ENCODE data around the gene APEX1.
"Not testable (repeated sequence)": the region's sequence is repeated elsewhere in the genome, so short reads cannot be mapped to it uniquely, and the experiment has no call there.

The APEX1 gene

GRCh38 chr14:20435582-20436362 lies 19.3 kb upstream of the APEX1 start, which contains the start of gene KLHL33:
TSS of gene KLHL33 (minus strand) at chr14:20436166. CDS start at chr14:20435811, 355 bp downstream.
- DNase-seq (ENCODE audit: low spot score) = no peak

GRCh38 chr14:20436363-20436755 lies 18.7 kb upstream of the APEX1 start:
- DNase-seq (ENCODE audit: low spot score) = no peak

GRCh38 chr14:20438664-20439063 lies 16.4 kb upstream of the APEX1 start:
- DNase-seq (ENCODE audit: low spot score) = no peak

DNA sequence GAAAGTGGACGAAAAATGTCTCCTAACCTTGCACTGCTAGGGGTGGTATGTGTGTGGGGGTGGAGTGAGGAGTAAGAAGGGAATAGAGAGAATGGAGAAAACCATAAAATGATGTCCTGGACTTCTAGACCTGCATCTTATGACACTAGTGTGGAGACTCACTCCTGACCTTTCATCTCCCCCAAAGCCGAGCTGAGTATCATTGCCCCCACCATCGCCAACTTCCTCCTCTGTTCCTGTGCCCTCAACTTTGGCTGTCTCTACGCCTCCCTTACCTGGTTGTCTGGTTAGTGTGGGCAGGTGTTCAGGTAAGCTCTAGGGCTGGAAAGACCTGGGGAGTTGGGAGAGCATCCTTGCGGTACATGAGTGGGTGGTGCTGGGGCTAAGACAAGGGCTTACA lies 14.6 kb upstream of the APEX1 start:
- DNase-seq (ENCODE audit: low spot score) = no peak

GRCh38 chr14:20440882-20441281 lies 14.1 kb upstream of the APEX1 start:
- DNase-seq (ENCODE audit: low spot score) = no peak

GRCh38 chr14:20441461-20441860 lies 13.6 kb upstream of the APEX1 start:
- DNase-seq (ENCODE audit: low spot score) = no peak

- DNase-seq (ENCODE audit: low spot score) = not testable (repeated sequence)
These were observed 11.4 kb upstream of the APEX1 start for GRCh38 chr14:20443650-20444049.

DNA sequence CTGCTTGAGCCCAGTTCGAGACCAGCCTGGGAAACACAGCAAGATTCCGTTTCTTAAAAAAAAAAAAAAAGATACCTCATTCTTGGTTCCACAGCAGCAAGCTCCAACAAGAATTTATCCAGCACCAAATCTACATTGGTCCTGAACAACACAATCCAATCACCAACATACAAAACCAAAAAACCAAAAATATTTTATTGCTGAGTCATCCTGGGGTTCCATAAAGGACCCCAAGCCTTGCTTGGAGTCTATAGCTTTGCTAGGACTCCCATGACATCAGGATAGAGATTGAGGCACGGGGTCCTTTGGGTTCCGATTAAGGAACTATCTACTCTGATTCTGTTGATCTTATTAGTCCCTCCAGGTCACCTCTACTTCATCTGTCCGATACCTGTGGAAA lies 8.1 kb upstream of the APEX1 start:
- no peak for DNase-seq (ENCODE audit: low spot score)

- DNase-seq (ENCODE audit: low spot score) = not testable (repeated sequence)
These were observed 2.2 kb upstream of the APEX1 start for GRCh38 chr14:20452831-20453230.

- DNase-seq (ENCODE audit: low spot score) = peak; percentile 89
These were observed 602 bp downstream of the APEX1 start for GRCh38 chr14:20455355-20456300.

- no peak for DNase-seq (ENCODE audit: low spot score)
These were observed 1.9 kb downstream of the APEX1 start for GRCh38 chr14:20456971-20457370.

DNA sequence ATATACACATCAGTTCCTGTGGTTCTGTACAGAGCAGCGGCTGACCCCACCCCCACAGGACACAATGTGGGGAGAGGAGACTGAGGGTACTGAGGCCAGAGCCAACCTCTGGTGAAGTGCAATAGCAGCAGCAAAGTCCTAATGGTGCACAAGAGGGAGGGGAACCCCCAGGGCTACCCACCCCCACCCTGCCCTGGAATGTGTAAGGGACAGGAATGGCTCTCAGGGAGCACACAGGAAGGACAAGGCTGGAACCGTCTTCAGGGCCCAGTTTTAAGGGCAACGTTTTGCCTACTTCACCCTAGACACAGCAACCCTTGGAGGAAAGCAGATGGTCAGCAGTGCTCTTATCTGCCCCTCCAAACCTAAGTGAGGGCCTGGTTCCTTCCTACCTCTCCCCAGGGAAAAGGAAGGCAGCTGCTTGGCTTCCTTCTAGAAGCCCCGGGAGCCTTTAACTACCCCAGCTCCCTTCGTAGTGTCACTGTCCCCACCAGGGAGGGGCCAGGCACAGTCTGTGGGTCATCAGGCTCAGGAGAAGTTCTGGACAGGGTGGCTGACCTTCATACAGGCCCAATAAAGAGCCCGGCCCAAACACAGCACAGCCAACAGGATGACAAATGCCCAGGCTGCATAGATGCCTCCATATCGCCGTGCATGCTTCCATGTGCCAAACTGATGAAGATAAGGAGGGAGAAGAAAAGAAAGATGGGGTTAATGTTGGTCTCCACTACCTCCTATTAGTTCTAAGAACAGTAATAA lies 3.2 kb downstream of the APEX1 start:
- no peak for DNase-seq (ENCODE audit: low spot score)

- DNase-seq (ENCODE audit: low spot score) = peak; percentile 54
These were observed 5.6 kb downstream of the APEX1 start for GRCh38 chr14:20460458-20461224.

DNA sequence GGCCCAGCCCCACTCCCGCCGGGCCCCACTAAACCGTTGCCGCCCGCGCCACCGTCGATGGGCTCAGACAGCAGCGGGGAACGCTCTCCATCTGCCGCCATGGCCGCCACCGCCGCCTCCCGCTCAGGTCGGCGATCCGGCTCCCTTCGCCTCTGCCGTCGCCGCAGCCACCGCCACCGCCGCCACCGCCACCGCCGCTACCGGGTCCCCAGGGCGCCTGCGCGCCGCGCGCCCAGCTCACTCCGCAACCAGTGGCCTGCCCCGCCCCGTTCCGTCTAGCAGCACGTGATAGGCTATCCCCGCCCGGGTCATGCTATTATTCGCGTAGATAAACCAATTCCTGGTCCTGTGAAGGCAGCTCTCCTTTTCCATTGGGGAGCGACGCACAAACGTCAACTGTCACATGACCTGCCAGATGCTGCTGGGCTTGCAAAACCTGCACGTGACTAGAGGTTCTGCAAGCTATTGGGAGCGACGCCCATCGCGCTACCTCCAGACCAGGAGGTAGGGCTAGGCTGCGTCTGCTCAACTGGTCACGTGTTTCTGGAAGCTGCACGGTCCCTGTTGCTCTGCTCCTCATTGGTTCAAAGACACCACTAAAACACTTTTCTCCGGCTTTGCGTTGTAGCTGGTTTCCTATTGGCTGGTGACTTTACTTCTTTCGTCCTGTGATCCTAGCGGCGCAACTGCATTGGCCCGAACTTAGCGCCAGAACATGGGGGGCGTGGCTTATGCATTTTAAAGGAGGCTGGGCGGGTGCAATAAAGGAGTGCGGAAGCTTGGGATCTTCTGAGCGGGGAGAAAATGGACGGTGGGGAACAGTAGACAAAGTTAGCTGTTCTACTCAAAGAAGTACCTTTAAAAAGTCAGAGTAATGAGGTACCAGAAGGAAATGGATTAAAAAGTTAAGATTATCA lies 6.5 kb downstream of the APEX1 start, which contains the start of gene PIP4P1:
Gene PIP4P1 (minus strand): TSS at position 210 of the 917 bp plus-strand sequence. CDS start 109 bp downstream, at position 101.
- peak; percentile 100 for DNase-seq (ENCODE audit: low spot score)

DNA sequence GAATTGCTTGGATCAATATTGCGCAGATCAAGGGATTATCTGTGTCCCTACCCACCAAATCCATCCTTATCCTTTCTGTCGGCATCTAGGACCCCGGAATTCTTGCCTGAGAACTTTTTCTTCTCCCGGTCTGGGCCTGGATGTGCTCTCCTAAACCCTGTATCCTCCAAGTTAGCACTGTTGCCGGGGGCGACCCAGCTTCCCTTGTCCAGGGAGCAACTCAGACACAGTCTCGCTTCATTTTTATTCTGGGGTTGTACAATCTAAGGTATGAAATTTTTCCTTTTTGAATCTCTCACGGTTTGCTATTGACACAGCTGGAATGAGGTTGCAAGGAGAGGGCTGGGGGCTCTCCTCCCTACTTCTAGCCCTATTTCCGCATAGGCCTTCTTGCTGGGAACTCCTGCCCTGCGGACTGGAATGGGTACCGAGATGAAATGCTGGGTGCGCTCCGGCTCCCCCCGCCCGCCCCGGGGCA lies 13.8 kb downstream of the APEX1 start:
- no peak for DNase-seq (ENCODE audit: low spot score)

- DNase-seq (ENCODE audit: low spot score) = peak; percentile 95
These were observed 14.3 kb downstream of the APEX1 start, which contains the start of gene PNP for GRCh38 chr14:20469242-20469889. TSS of gene PNP (plus strand) at chr14:20469406. CDS start at chr14:20469525, 119 bp downstream.

- DNase-seq (ENCODE audit: low spot score) = peak; percentile 97
These were observed 15.0 kb downstream of the APEX1 start for GRCh38 chr14:20469890-20470602.

DNA sequence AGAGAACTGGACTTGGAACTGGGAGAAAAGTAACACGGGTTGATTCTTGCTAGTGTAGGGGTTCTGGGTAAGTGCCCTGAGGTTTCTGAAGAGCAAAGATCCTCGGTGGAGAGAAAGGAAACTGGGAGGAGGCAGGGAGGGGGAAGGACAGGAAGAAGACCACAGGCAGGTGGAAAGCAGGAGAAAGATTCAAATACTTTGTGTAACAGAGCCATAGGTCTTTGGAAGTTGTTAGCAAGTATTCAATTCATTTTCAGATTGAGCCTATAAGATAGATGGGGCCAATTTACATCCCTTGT lies 15.5 kb downstream of the APEX1 start:
- peak; percentile 47 for DNase-seq (ENCODE audit: low spot score)

All from RKO (cell line).